AG09319 (cell line): ENCODE results near the gene GPR152.
"Not testable (repeated sequence)": the region's sequence is repeated elsewhere in the genome, so short reads cannot be mapped to it uniquely, and the experiment has no call there.

Experiments
- DNase-seq: peaks from one replicate; pipeline ENCODE4 v3.0.0-alpha.2; 2010; ENCODE audit warnings: low read depth; ENCODE audit errors: extremely low read depth
- TF ChIP-seq, protein P1 (sequence below): IDR thresholded peaks from 2 replicates; pipeline ENCODE4 v1.5.1; 2011; ENCODE audit warnings: low read depth, mild to moderate bottlenecking, inconsistent platforms, low read length, moderate library complexity

The GPR152 gene

DNA sequence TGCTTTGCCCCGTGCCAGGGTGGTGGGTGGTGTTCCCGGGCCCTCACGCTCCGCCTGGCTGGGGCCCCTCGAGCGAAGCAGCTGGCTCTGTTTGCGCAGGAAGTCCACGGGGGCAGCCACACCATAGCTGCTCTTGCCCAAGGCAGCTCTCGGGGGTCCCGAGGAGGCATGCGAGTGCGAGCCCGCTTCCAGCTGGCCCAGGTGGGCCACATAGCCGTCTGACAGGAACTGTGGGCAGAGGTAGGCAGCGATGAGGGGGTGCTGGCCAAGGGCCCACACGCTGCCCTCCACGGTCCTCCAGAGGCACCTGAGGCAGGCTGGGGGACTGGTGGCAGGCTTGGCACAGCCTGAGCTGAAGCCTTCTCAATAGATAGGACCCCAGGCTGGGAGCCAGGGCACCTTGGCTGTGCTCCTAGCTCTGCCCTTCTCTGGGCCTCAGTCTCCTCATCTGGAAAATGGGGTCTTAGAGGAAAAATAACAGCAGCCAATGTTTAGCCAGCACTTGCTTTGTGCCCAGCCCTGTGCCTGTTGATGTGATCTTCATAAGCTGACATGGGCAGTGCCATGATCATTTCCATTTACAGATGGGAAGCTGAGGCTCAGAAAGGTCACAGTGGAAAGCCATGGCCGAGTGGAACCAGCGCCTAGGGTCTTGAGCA lies 39.7 kb upstream of the GPR152 start:
- no peak for DNase-seq
- TF ChIP-seq, protein P1, sequence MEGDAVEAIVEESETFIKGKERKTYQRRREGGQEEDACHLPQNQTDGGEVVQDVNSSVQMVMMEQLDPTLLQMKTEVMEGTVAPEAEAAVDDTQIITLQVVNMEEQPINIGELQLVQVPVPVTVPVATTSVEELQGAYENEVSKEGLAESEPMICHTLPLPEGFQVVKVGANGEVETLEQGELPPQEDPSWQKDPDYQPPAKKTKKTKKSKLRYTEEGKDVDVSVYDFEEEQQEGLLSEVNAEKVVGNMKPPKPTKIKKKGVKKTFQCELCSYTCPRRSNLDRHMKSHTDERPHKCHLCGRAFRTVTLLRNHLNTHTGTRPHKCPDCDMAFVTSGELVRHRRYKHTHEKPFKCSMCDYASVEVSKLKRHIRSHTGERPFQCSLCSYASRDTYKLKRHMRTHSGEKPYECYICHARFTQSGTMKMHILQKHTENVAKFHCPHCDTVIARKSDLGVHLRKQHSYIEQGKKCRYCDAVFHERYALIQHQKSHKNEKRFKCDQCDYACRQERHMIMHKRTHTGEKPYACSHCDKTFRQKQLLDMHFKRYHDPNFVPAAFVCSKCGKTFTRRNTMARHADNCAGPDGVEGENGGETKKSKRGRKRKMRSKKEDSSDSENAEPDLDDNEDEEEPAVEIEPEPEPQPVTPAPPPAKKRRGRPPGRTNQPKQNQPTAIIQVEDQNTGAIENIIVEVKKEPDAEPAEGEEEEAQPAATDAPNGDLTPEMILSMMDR = no peak

DNA sequence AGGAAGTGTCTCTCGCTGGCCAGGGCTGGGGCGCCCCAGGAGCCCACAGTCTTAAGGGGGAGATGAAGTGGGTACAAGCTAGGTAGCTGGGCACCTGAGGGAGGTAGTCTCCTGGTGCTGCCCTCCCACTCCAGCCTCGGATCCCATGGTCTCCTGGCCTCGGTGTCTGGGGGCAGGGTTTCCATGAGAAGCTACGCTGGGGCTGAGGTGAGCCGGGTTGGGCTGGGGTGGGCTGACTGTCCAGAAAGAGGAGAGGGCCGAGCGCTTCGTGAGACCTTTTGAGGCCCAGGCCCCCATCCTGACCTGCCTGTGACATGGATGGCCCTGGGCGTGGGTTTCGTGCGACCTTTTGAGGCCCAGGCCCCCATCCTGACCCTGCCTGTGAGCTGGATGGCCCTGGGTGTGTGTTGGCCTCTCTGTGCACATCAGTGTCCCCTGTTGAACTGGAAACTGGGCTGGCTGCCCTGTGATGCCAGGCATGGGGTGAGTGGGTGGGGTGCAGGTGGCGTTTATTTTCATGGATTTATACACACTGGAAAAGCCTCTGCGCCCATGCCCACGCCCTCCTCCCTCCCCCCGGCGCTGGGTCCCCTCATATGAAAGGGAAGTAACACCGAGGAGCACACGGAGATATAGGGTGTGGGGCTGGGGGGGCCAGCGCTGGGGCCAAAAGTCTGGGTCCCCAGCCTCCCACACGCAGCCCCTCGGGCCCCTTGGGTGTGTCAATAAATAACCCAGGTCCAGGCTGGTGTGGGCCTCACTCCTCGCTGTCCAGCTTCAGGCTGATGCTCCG lies 38.9 kb upstream of the GPR152 start:
- TF ChIP-seq, protein P1 = no peak
- no peak for DNase-seq

DNA sequence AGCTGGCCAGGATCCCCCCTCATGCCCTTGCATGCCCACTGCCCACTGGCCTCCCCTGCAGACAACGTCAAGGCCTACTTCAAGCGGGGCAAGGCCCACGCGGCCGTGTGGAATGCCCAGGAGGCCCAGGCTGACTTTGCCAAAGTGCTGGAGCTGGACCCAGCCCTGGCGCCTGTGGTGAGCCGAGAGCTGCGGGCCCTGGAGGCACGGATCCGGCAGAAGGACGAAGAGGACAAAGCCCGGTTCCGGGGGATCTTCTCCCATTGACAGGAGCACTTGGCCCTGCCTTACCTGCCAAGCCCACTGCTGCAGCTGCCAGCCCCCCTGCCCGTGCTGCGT lies 38.2 kb upstream of the GPR152 start:
- TF ChIP-seq, protein P1 = no peak

DNA sequence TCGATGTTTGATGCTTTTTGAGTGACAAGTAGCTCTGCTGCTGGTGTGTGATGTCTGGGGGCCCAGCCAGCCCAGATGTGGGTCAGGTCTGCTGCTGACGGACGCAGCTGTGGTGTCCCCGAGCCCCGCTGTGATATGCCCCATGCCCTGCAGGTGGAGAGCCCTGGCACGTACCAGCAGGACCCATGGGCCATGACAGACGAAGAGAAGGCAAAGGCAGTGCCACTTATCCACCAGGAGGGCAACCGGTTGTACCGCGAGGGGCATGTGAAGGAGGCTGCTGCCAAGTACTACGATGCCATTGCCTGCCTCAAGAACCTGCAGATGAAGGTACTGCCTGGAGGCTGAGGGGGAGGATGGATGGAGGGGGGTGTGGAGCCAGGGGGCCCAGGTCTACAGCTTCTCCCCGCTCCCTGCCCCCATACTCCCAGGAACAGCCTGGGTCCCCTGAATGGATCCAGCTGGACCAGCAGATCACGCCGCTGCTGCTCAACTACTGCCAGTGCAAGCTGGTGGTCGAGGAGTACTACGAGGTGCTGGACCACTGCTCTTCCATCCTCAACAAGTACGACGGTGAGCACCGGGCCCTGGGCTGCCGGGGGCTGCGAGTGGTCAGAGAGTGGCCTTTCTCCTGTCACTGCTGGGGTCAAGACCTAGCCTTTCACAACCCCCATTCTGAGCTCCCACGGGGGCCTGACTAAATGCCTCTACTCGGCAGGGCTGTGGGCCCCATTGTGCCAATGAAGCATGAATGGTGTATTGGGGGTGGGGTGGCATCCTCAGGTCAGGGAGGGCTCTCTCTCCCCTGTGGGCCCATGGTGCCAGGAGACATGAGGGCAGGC lies 37.6 kb upstream of the GPR152 start:
- no peak for DNase-seq
- TF ChIP-seq, protein P1 = no peak

More for the DNA sequence above, 38.2 kb upstream of the GPR152 start:
- no peak for DNase-seq

DNA sequence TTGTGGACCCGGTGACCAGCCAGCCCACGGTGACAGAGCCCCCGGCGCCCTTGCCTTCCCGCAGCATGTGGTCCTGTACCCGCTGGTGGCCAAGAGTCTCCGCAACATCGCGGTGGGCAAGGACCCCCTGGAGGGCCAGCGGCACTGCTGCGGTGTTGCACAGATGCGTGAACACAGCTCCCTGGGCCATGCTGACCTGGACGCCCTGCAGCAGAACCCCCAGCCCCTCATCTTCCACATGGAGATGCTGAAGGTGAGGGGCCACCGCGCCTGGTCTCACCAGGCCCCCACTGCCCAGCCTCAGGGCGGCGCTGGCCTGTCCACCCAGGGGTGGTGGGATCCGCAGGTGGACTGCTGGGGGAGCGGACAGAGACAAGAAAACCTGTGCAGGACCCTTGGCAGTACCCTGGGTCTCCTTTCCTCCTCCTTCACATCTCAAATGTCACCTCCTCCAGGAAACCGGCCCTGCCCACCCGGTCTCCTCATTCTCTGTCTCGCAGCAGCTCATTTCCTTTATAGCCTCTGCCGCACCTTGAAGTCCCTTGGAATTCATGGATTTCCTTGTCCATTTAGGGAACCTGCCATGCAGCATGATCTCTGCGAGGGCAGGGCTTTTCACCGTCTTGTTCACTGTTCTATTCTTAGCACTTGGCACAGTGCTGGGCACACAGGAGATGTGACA lies 36.8 kb upstream of the GPR152 start:
- TF ChIP-seq, protein P1 = no peak
- DNase-seq = no peak

DNA sequence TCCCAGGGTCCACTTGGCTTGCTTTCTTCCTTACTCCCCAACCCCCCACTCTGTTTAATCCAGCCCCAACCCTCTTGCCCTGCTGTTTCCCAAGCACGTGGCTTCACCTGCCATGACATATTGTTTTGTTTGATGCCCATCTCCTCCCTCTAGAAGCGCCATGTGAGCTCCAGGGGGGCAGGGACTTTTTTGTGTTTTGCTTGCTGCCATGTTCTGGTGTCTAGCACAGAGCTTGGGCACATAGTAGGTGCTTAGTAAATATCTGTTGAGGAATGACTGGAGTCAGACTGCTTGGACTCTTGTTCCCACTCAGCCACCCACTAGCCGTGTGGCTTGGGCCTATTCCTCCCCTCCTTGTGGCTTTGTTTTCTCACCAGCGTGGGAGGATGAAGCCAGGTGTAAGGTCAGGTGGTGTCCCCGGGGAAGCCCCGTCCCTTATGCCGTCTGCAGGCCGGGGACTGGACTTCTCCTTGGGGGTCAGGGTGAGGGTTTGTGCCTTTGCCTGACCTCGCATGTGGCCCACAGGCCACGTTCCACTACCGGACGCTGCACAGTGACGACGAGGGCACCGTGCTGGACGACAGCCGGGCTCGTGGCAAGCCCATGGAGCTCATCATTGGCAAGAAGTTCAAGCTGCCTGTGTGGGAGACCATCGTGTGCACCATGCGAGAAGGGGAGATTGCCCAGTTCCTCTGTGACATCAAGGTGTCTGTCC lies 34.1 kb upstream of the GPR152 start:
- no peak for DNase-seq
- TF ChIP-seq, protein P1 = no peak

DNA sequence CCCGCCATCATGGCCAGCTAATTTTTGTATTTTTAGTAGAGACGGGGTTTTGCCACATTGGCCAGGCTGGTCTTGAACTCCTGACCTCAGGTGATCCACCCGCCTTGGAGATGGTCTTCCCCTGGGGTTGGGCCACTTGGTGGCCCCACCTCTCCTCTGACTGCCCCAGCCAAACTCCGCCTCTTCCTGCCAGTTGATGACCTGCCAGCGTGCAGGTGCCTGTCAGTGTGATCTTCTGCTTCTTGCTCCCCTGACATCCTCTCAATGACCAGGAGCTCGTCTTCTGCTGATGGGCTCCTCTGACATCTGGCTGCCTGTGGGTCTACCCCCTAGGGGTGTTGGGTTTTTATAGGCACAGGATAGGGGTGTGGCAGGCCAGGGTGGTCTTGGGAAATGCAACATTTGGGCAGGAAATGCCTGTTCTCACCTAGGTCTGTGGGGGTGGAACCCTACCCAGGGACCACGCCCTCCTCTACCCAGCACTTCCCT lies 33.4 kb upstream of the GPR152 start:
- not testable (repeated sequence) for DNase-seq
